Fibroblast of lung (primary cell): ENCODE data around the gene FAR1.

Source experiments
- CTCF ChIP-seq, 2 donors: IDR thresholded peaks in 1 of 2; conservative IDR thresholded peaks in 1 of 2; 1 replicate in 1 of 2; 2 replicates in 1 of 2; pipeline ENCODE4 v1.5.1; 2011 to 2012; ENCODE audit warnings: low read length in 2 of 2, control low read depth in 1 of 2, inconsistent platforms in 1 of 2, low read depth in 1 of 2, mild to moderate bottlenecking in 1 of 2
- EZH2 ChIP-seq: IDR thresholded peaks from 2 replicates; pipeline ENCODE4 v1.5.1; 2012; ENCODE audit warnings: low read length, control low read depth, mild to moderate bottlenecking; ENCODE audit errors: missing control alignments

DNA sequence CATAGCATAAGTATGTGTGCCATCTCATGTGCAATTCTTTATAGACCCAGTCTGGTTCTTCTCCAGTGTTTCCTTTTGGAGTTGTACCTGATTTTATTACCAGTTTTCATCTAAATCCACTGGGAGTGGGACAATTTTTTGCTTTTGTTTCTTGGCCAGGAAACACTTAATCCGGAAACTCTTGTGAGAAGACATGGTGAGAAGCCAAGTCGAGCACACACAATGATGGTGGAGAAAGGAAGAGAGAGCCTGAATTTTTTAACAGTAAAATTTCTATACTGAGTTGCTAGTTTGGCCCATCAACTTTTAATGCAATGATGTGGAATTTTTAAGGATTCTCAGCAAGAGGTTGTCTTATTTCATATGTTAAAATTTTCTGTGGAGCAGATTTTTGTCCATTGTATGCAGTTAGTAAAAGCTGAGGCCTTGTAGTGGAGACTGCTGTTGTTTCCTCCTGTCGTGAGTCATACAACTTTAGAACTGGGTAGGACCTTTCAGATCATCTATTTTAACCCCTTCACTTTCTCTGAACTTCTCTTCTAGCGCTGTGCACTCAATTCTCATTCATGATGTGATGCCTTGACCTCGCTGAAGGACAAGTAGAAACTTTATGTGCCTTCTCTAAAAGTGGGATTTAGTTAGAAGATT is 17.1 kb downstream of the FAR1 start:
- TF ChIP-seq CTCF (conservative IDR thresholded peaks at IDR 0.05 in 1 of 2, IDR thresholded peaks at IDR 0.05 in 1 of 2; ENCODE audit: low read depth in 1 of 2, low read length in 2 of 2), result no peak
- no peak for TF ChIP-seq EZH2
